ENCODE results near the gene CALM3.
A peak's percentile ranks its signal among the peaks of the same experiment; 100 is the strongest.

The CALM3 gene

DNA sequence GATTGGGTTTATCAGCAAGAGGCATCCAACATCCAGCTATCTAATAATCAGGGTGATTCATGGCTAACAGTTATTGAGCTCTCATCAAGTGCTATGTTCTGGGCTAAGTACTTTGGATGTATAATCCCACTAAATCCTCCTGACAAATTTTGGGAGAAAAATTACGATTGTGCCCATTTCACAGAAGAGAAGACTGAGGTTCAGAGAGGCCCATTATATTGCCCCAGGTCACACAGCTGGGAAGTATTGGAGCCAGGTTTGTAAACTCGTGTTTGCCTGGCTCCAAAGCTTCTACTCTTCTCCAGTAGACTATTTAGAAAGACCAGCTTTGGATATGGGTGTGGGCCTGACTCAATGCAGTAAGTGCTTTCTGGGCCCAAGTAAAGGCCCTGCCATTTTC is 20.9 kb upstream of the CALM3 start:
- Mint-ChIP-seq H3K36me3 (ENCODE audit: insufficient read depth) (no peaks in the 10 kb centered on the region), H3K27me3 (peaks cover 10 to 14% of the 10 kb centered on the region in 2 donors), H3K4me3 (no peak overlapping the region), H3K4me1 (ENCODE audit: low read depth in 2 of 2) (peaks cover 0 to 6% of the 10 kb centered on the region in 2 donors), H3K9me3 (no peaks in the 10 kb centered on the region), H3K27ac (no peak overlapping the region)
- DNase-seq: no peak
- ATAC-seq (replicated peaks): no peak

DNA sequence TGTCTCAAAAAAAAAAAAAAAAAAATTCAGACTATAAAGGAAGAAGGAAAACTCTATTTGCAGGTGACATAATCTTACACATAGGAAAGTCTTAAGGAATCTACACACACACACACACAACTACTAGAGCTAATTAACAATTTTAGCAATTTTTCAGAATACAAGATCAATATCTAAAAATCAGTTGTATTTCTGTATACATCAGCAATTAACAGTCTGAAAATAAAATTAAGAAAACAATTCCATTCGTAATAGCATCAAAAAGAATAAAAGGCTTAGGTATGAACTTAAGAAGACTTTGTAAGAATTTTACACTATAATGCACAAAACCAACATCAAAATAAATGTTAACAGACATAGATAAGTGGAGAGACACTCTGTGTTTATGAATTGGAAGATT is 15.6 kb upstream of the CALM3 start:
- ATAC-seq (replicated peaks) (no peak), DNase-seq (no peak)
- Mint-ChIP-seq H3K4me3 (no peak overlapping the region), H3K36me3 (ENCODE audit: insufficient read depth) (no peaks in the 10 kb centered on the region), H3K27me3 (no peaks in the 10 kb centered on the region), H3K9me3 (no peaks in the 10 kb centered on the region), H3K4me1 (ENCODE audit: low read depth in 2 of 2) (no peaks in the 10 kb centered on the region), H3K27ac (no peak overlapping the region)

DNA sequence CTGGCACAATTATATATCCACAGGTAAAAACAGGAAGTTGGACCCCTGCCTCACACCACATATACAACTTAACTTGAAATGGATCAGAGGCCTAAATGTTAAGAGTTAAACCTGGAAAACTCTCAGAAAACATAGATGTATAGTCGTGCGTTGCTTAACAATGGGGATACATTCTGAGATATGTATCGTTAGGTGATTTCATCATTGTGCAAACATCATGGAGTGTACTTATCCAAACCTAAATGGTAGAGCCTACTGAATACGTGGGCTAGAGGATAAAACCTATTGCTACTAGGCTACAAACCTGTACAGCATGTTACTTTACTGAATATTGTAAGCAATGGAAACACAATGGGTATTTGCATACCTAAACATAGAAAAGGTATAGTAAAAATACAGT is 14.8 kb upstream of the CALM3 start:
- Mint-ChIP-seq H3K9me3 (no peaks in the 10 kb centered on the region), H3K27me3 (no peaks in the 10 kb centered on the region), H3K27ac (no peak overlapping the region), H3K36me3 (ENCODE audit: insufficient read depth) (no peaks in the 10 kb centered on the region), H3K4me1 (ENCODE audit: low read depth in 2 of 2) (no peaks in the 10 kb centered on the region), H3K4me3 (no peak overlapping the region)
- DNase-seq (no peak), ATAC-seq (replicated peaks) (no peak)

DNA sequence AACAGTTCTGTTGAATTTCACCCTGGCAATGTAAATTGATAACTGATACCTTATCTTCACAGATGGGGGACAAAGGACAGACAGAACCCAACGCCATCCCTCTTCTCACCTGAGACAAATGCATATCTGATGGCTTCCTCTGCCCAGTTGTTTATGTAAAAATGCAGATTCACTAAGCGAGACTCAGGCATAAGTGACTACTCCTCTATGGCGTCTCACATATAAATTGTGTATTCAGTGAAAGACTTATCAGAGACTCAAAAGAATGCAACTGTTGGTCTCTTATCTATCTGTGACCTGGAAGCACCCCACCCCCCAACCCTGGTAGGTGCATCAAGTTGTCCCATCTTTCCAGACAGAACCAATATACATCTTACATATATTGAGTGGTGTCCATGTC is 13.3 kb upstream of the CALM3 start:
- DNase-seq: no peak
- no peaks in the 10 kb centered on the region for H3K27me3 Mint-ChIP-seq
- ATAC-seq (replicated peaks): no peak
- H3K9me3 Mint-ChIP-seq: no peaks in the 10 kb centered on the region
- H3K36me3 Mint-ChIP-seq (ENCODE audit: insufficient read depth): no peaks in the 10 kb centered on the region
- no peaks in the 10 kb centered on the region for H3K4me1 Mint-ChIP-seq (ENCODE audit: low read depth in 2 of 2)
- no peak overlapping the region for H3K27ac Mint-ChIP-seq
- H3K4me3 Mint-ChIP-seq: no peak overlapping the region

DNA sequence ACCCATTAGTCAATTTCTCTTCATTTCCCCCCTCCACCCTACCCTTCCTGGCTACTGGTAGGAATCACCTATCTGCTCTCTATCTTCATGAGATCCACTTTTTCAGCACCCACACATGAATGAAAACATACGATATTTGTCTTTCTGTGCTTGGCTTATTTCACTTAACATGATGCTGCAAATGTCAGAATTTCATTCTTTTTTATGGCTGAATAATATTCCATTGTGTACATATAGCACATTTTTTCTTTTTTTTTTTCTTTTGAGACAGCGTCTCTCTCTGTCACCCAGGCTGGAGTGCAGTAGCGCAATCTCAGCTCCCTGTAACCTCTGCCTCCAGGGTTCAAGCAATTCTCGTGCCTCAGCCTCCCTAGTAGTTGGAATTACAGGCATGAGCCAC is 9.9 kb upstream of the CALM3 start:
- Mint-ChIP-seq H3K27me3 (no peaks in the 10 kb centered on the region), H3K27ac (no peak overlapping the region), H3K9me3 (no peaks in the 10 kb centered on the region), H3K36me3 (ENCODE audit: insufficient read depth) (peaks cover 3% of the 10 kb centered on the region), H3K4me3 (no peak overlapping the region), H3K4me1 (ENCODE audit: low read depth in 2 of 2) (no peaks in the 10 kb centered on the region)
- ATAC-seq (replicated peaks) (no peak), DNase-seq (no peak)

DNA sequence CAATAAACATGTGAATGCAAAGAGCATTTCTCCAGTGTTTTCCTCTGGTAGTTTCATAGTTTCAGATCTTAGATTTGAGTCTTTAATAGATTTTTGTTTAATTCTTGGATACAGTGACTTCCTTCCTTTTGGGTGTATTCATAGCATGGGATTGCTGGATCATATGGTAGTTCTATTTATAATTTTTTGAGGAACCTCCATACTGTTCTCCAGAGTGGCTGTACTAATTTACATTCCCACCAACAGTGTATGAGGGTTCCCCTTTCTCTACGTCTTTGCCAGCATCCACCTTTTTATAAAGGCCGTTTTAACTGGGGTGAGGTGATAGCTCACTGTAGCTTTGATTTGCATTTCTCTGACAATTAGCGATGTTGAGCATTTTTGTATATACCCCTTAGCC is 9.3 kb upstream of the CALM3 start:
- H3K4me3 Mint-ChIP-seq: no peak overlapping the region
- no peak for ATAC-seq (replicated peaks)

DNA sequence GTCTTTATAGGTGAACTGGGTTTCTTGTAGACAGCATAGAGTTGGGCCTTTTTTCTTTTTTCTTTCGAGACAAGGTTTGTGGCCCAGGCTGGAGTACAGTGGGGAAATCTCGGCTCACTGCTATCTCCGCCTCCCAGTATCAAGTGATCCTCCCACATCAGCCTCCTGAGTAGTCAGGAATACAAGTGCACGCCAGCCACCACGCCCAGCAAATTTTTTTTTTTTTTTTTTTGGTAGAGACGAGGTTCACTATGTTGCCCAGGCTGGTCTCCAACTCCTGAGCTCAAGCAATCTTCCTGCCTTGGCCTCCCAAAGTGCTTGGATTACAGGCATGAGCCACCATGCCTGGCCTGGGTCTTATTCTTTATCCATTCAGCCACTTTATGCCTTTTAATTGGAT is 5.1 kb upstream of the CALM3 start:
- peaks cover 5 to 8% of the 10 kb centered on the region in 2 donors for H3K4me1 Mint-ChIP-seq (ENCODE audit: low read depth in 2 of 2)
- no peak overlapping the region for H3K27ac Mint-ChIP-seq
- peaks cover 8% of the 10 kb centered on the region for H3K36me3 Mint-ChIP-seq (ENCODE audit: insufficient read depth)
- H3K9me3 Mint-ChIP-seq: peaks cover 0 to 3% of the 10 kb centered on the region in 2 donors
- ATAC-seq (replicated peaks) (no peak), DNase-seq (no peak)
- H3K27me3 Mint-ChIP-seq: no peaks in the 10 kb centered on the region
- no peak overlapping the region for H3K4me3 Mint-ChIP-seq

More for the DNA sequence above, 9.3 kb upstream of the CALM3 start:
- Mint-ChIP-seq H3K4me1 (ENCODE audit: low read depth in 2 of 2) (no peaks in the 10 kb centered on the region), H3K27ac (no peak overlapping the region), H3K9me3 (no peaks in the 10 kb centered on the region), H3K27me3 (no peaks in the 10 kb centered on the region), H3K36me3 (ENCODE audit: insufficient read depth) (peaks cover 3% of the 10 kb centered on the region)
- DNase-seq: no peak

DNA sequence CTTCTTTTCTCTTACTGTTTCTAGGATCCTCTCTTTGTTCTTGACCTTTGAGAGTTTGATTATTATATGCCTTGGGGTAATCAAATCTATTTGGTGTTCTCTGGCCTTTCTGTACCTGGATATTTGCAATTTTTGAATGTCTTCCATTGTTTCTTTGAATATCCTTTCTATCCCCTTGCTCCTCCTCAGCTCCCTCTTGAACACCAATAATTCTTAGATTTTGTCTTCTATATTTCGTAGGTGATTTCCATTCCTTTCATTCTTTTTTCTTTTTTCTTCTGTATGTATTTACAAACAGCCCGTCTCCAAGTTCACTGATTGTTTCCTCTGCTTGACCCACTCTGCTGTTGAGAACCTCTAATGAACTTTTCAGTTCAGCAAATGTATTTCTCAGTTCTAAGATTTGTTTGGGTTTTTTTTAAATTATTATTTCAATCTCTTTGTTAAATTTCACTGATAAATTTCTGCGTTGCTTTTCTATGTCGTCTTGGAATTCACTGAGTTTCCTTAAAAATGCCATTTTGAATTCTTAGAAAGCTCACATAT is 2.7 kb upstream of the CALM3 start:
- Mint-ChIP-seq H3K36me3 (ENCODE audit: insufficient read depth) (peaks cover 11% of the 10 kb centered on the region), H3K27ac (peak overlapping the region in 1 of 2 donors; percentile 55)

DNA sequence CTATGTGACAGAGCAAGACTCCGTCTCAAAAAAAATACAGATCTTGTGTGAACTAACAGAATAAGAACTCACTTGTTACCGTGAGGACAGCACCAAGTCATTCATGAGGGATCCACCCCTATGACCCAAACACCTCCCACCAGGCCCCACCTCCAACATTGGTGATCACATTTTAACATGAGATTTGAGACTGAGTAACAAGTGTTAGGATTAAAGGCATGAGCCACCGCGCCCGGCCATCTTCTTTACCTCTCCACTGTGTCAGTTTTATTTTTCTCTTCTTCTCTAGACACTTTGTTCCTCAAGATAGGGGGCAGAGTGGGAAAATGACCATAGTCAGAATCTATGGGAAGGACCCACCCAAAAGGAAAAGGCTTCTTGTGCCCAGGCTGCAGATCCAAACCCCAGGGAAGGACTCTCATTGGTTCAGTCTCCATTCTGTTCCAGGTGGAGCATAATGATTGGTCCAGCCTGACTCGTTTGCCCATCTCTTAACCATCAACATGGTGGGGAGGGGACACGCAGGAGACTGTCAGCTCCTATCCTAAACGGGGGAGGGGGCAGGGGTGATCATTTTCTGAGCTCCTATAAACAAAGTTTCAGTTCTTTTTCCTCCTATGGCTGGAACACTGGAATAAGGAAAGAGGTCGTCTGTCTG is 1.3 kb upstream of the CALM3 start:
- peaks cover 33 to 34% of the 10 kb centered on the region in 2 donors for H3K4me1 Mint-ChIP-seq (ENCODE audit: low read depth in 2 of 2)
- H3K4me3 Mint-ChIP-seq: peak overlapping the region; percentile 91 to 97
- no peaks in the 10 kb centered on the region for H3K27me3 Mint-ChIP-seq
- ATAC-seq (replicated peaks) (no peak), DNase-seq (no peak)
- peak overlapping the region; percentile 100 for H3K27ac Mint-ChIP-seq
- H3K9me3 Mint-ChIP-seq: peaks cover 0 to 3% of the 10 kb centered on the region in 2 donors
- peaks cover 11% of the 10 kb centered on the region for H3K36me3 Mint-ChIP-seq (ENCODE audit: insufficient read depth)

More for the DNA sequence above, 2.7 kb upstream of the CALM3 start:
- H3K4me1 Mint-ChIP-seq (ENCODE audit: low read depth in 2 of 2): peaks cover 26% of the 10 kb centered on the region in 2 donors
- H3K4me3 Mint-ChIP-seq: no peak overlapping the region
- ATAC-seq (replicated peaks) (no peak), DNase-seq (no peak)
- peaks cover 0 to 3% of the 10 kb centered on the region in 2 donors for H3K9me3 Mint-ChIP-seq
- H3K27me3 Mint-ChIP-seq: no peaks in the 10 kb centered on the region

DNA sequence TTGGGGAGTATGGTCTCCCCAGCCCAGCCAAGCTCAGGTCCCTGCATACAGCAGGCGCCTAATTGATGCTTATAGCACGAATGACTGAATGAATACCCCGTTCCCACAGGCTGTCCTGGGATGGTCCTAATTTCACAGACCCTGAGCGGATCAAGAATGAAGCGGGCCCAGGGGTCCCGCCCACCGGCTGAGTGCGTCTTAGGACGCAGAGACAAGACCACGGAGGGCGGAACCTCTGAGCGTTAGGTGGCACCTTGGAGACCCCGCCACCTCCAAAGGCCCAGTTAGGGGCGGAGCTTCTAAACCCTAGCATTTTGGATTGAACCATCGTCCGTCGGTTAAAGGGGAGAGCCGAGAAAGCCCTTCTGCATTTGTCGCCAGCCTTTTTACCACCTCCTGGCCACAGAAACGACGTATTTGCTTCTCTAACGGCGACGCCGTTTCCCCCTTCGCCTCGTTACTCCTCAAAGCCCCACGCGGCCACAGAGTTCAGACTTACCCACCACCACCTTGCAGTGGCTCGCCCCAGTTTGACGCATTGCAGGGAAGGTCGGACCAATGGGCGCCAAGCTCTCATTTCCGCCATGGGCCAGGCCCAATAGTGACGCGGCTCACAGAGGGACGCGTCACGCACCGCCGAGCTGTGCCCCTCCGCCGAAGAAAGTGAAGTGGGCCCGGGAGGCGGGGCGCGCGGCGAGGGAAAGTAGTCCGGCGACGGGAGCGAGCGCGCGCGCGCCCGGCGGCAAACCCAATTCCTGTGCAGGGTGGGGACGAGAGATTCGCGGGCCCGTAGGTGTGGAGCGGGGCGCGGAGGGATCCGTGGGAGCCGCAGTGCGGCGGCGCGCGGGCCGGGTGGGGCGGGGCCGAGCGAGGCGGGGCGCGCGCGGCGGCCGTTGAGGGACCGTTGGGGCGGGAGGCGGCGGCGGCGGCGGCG is 479 bp upstream of the CALM3 start:
- peaks cover 11% of the 10 kb centered on the region for H3K36me3 Mint-ChIP-seq (ENCODE audit: insufficient read depth)
- H3K4me1 Mint-ChIP-seq (ENCODE audit: low read depth in 2 of 2): peaks cover 33 to 34% of the 10 kb centered on the region in 2 donors
- peaks cover 0 to 3% of the 10 kb centered on the region in 2 donors for H3K9me3 Mint-ChIP-seq
- peak; percentile 97 to 99 (median 98) for DNase-seq
- peak overlapping the region; percentile 91 to 97 for H3K4me3 Mint-ChIP-seq
- H3K27ac Mint-ChIP-seq: peak overlapping the region; percentile 100
- peak; percentile 83 for ATAC-seq (replicated peaks)
- no peaks in the 10 kb centered on the region for H3K27me3 Mint-ChIP-seq

DNA sequence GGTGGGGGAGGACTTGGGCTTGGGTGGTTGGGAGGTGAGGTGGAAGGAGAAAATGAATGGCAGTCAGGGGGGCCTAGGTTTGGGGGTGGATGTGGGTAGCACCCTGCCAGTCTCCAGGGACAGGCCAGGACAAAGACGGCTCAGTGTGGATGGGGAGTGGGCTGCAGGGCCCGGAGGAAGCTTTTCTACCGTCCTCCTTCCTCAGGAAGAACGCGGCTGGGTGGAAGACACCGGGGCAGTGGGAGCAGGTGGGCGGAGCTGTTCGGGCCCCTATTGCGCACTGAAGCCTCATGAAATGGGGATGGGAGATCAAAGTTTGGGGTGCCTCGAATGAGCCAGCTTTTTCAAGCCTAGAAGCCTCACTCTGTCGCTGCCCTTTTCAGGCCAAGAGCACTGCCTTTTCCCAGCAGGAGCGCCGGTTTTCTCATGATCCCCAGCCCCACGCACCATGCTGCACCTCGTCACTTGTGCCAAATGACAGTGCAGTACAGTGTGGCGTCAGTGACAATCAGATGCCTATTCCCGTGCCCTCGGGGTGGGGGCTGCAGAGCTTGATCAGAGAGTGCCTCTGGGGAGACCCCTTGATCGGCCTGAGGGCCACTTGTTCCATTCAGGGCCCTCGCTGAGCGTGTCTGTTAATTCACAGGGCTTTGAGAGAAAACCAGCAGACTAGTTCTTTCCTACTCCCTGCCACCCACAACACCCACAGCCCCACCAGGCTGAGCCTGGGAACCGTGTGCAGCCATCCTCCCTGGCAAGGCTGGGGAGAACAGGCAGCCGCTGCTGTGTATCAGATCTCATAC is 1.5 kb downstream of the CALM3 start:
- Mint-ChIP-seq H3K9me3 (peaks cover 0 to 3% of the 10 kb centered on the region in 2 donors), H3K4me1 (ENCODE audit: low read depth in 2 of 2) (peaks cover 37 to 38% of the 10 kb centered on the region in 2 donors), H3K27ac (peak overlapping the region; percentile 100), H3K36me3 (ENCODE audit: insufficient read depth) (peaks cover 19% of the 10 kb centered on the region), H3K4me3 (peak overlapping the region; percentile 91 to 97), H3K27me3 (no peaks in the 10 kb centered on the region)
- ATAC-seq (replicated peaks) (peak; percentile 8), DNase-seq (peak in 1 of 3 experiments; percentile 21)

DNA sequence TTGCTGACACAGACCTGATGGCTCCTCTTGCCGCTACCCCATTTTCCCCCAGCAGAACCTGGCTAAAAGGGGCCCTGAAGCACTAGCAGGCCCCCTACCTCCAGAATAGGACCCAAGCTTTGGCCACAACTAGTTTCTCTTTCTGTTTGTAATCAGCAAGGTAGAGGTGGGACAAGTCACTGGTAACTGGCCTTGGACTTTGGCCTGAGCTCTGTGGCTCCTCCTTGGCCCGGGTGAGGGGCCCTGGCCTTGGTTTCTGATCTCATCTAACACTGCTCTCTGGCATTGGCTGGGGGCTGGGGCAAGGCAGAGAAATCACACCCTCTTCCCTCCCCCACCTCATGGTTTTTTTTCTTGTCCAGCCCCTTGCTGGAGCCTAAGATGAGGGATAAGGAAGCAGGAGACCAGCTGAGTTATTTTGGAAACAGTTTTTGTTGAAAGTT is 2.1 kb downstream of the CALM3 start:
- H3K27ac Mint-ChIP-seq: peak overlapping the region; percentile 100
- peaks cover 0 to 3% of the 10 kb centered on the region in 2 donors for H3K9me3 Mint-ChIP-seq
- no peaks in the 10 kb centered on the region for H3K27me3 Mint-ChIP-seq
- ATAC-seq (replicated peaks): no peak
- peaks cover 26% of the 10 kb centered on the region for H3K36me3 Mint-ChIP-seq (ENCODE audit: insufficient read depth)
- peaks cover 37 to 38% of the 10 kb centered on the region in 2 donors for H3K4me1 Mint-ChIP-seq (ENCODE audit: low read depth in 2 of 2)
- no peak for DNase-seq
- peak overlapping the region; percentile 91 to 97 for H3K4me3 Mint-ChIP-seq

DNA sequence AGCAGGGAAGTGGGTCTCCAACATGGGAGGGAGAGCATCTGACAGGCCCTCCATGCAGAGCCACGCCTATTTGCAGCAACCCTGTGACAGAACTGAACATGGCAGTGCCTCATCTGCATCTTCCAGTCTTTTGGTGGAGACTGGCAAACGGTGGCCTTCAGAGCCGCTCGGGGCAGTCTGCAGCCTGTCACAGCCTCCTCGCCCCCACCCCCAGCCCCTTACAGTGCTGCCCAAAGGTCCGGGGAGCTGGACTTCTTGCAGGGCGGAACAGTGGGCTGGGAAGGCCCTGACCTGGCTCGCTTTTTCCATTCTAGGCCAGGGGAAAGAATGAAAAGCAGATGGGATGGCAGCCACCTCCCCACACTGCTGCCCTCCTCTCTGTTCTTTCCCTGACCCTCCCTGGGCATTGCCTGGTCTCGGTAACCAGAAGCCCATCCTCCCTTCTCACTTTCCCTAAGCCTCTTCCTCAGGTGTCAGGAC is 2.7 kb downstream of the CALM3 start:
- no peaks in the 10 kb centered on the region for H3K9me3 Mint-ChIP-seq
- H3K27me3 Mint-ChIP-seq: no peaks in the 10 kb centered on the region
- peak overlapping the region; percentile 100 for H3K27ac Mint-ChIP-seq
- H3K4me3 Mint-ChIP-seq: peak overlapping the region; percentile 91 to 97
- H3K4me1 Mint-ChIP-seq (ENCODE audit: low read depth in 2 of 2): peaks cover 38% of the 10 kb centered on the region in 2 donors
- peaks cover 29% of the 10 kb centered on the region for H3K36me3 Mint-ChIP-seq (ENCODE audit: insufficient read depth)
- no peak for ATAC-seq (replicated peaks)
- DNase-seq: no peak

Data from effector memory CD8-positive, alpha-beta T cell (primary cell).